ENCODE measurements around the gene C17orf107.
A peak's percentile ranks its signal among the peaks of the same experiment; 100 is the strongest.
"Not testable (repeated sequence)": the region's sequence is repeated elsewhere in the genome, so short reads cannot be mapped to it uniquely, and the experiment has no call there.

Gene C17orf107

GRCh38 chr17:4901108-4901647 lies 1.8 kb downstream of the C17orf107 start:
- no peak for DNase-seq (ENCODE audit: low spot score)

- no peak for DNase-seq (ENCODE audit: low spot score)
Measured at GRCh38 chr17:4901648-4902344, 2.5 kb downstream of the C17orf107 start.

- DNase-seq (ENCODE audit: low spot score), result no peak
Measured at GRCh38 chr17:4902540-4902939, 3.2 kb downstream of the C17orf107 start.

GRCh38 chr17:4903051-4903818 lies 3.9 kb downstream of the C17orf107 start, which contains the start of gene CHRNE:
Gene CHRNE, minus strand, starts transcription at chr17:4903098. Its CDS starts 35 bp downstream, at chr17:4903063.
- peak; percentile 82 for DNase-seq (ENCODE audit: low spot score)

GRCh38 chr17:4906642-4907041 lies 7.3 kb downstream of the C17orf107 start:
- DNase-seq (ENCODE audit: low spot score), result not testable (repeated sequence)

- no peak for DNase-seq (ENCODE audit: low spot score)
Measured at GRCh38 chr17:4908301-4908700, 9.0 kb downstream of the C17orf107 start.

- peak; percentile 85 for DNase-seq (ENCODE audit: low spot score)
Measured at GRCh38 chr17:4908711-4909496, 9.6 kb downstream of the C17orf107 start.

- no peak for DNase-seq (ENCODE audit: low spot score)
Measured at GRCh38 chr17:4913994-4914393, 14.7 kb downstream of the C17orf107 start.

GRCh38 chr17:4914551-4914950 lies 15.2 kb downstream of the C17orf107 start:
- DNase-seq (ENCODE audit: low spot score), result not testable (repeated sequence)

- no peak for DNase-seq (ENCODE audit: low spot score)
Measured at GRCh38 chr17:4919511-4920047, 20.2 kb downstream of the C17orf107 start.

- DNase-seq (ENCODE audit: low spot score), result no peak
Measured at GRCh38 chr17:4920351-4921048, 21.2 kb downstream of the C17orf107 start.

GRCh38 chr17:4921320-4921719 lies 22.0 kb downstream of the C17orf107 start:
- DNase-seq (ENCODE audit: low spot score), result no peak

GRCh38 chr17:4926577-4927335 lies 27.4 kb downstream of the C17orf107 start:
- DNase-seq (ENCODE audit: low spot score), result not testable (repeated sequence)

GRCh38 chr17:4928881-4929280 lies 29.5 kb downstream of the C17orf107 start:
- DNase-seq (ENCODE audit: low spot score), result no peak

GRCh38 chr17:4931963-4932362 lies 32.6 kb downstream of the C17orf107 start, which contains the start of gene GP1BA:
Gene GP1BA, plus strand, starts transcription at chr17:4932277. Its CDS starts 328 bp downstream, at chr17:4932605.
- DNase-seq (ENCODE audit: low spot score), result no peak

- no peak for DNase-seq (ENCODE audit: low spot score)
Measured at GRCh38 chr17:4932756-4933155, 33.4 kb downstream of the C17orf107 start.

- no peak for DNase-seq (ENCODE audit: low spot score)
Measured at GRCh38 chr17:4933646-4934045, 34.3 kb downstream of the C17orf107 start.

GRCh38 chr17:4934173-4934979 lies 35.0 kb downstream of the C17orf107 start:
- no peak for DNase-seq (ENCODE audit: low spot score)

- DNase-seq (ENCODE audit: low spot score), result no peak
Measured at GRCh38 chr17:4935650-4936049, 36.3 kb downstream of the C17orf107 start.

GRCh38 chr17:4936436-4936835 lies 37.1 kb downstream of the C17orf107 start:
- DNase-seq (ENCODE audit: low spot score), result no peak
